Stimulated activated CD8-positive, alpha-beta memory T cell treated with anti-CD3 and anti-CD28 coated beads, Interleukin-2, amount 100 ng/mL, for 1 hour (primary cell): ENCODE measurements around the gene ZSWIM6.

Experiments used
- DNase-seq, 2 donors: peaks; one replicate each; pipeline ENCODE4 v3.0.0-alpha.2; 2020; ENCODE audit warnings: low read depth in 2 of 2

The ZSWIM6 gene

DNA sequence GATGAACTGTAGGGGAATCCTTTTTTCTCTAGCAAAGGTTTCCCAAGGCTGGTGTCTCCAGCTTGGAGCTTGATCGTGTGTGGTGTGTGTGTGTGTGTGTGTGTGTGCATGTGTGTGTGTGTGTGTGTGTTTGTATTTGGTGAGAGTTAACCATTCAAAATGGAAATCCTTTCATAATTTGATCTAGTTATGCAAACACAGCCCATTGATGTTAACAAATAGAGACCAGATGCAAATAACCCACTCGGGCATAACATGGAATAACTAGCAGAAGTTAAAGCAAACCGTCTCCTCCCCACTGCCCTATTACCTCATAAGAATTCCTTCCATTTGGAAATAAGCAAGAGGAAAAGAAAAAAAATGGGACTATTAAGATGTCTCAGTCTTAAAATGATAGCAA is 24.9 kb upstream of the ZSWIM6 start:
- DNase-seq, result no peak

DNA sequence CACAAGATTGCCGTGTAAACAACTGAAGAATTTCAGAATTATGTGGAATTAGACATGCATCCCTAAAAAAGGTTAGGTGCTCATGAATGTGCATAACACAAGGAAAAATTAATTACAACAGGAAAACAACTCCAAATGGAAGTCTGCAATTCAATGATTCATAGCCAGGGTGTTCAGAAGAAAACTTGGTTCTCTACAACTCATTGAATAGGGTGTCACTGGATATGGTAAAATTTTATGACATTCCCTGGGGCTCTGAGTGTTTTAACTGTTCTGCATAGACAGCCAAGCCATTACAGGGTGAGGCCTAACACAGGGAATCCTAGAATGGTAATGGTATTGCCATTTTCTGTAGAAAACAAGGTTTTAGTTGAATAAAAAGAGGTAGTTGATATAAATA is 24.4 kb upstream of the ZSWIM6 start:
- no peak for DNase-seq

DNA sequence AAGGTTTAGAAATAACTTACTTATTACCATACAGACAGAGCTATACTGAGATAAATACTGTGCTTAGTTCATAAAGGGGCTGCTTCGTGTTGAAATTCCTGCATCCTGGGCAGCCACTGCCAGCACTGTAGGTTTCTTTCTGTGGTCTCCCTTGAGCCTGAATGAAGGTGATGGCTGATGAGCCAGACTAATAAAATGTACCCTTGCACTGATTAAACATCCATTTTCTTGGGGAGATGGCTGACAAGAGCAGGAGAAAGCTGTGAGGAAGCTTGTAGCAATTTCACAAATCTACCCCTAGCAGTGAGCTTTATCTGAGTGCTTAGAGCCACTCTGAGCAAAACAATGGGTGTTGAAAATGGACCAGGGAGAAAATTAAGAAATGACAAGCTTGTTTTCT is 23.3 kb upstream of the ZSWIM6 start:
- DNase-seq, result no peak

GRCh38 chr5:61309115-61309514 is 22.9 kb upstream of the ZSWIM6 start:
- DNase-seq, result no peak

- no peak for DNase-seq
Observed at GRCh38 chr5:61311056-61311610, 20.9 kb upstream of the ZSWIM6 start.

GRCh38 chr5:61311836-61312808 is 19.9 kb upstream of the ZSWIM6 start:
- DNase-seq, result no peak

DNA sequence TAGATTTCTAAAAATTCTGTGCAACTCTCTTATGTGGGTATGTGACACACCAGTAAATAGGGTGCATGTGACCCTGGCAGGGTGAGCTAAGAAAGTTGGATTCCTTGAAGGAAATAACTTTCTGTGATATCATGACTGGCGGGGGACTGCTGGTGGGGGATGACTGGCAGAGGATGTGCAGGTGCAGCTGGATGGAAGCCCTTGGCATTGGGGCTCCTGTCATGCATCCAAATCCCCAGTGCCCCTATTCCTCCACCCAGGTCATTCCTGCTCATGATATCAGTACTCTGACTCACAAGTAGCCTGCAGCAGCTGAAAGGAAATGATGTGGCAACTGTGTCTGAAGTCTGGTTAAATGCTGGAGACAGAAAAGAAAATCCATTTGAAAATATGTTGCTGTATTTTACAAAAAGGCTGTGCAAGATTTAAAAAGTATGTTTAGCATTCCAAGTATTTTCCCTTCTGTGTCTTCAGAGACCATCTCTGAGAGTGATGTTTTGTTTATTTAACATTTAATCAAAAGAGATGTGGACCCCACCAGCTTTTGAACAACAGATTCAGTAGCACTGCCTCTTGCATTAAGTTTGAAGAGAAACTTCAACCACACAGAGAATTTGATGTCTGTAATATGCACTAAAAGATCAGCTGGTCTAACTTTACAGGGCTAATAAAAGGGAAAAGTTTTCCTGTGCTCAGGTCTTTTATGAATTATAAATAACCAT is 17.9 kb upstream of the ZSWIM6 start:
- no peak for DNase-seq

GRCh38 chr5:61318376-61318775 is 13.7 kb upstream of the ZSWIM6 start:
- no peak for DNase-seq

DNA sequence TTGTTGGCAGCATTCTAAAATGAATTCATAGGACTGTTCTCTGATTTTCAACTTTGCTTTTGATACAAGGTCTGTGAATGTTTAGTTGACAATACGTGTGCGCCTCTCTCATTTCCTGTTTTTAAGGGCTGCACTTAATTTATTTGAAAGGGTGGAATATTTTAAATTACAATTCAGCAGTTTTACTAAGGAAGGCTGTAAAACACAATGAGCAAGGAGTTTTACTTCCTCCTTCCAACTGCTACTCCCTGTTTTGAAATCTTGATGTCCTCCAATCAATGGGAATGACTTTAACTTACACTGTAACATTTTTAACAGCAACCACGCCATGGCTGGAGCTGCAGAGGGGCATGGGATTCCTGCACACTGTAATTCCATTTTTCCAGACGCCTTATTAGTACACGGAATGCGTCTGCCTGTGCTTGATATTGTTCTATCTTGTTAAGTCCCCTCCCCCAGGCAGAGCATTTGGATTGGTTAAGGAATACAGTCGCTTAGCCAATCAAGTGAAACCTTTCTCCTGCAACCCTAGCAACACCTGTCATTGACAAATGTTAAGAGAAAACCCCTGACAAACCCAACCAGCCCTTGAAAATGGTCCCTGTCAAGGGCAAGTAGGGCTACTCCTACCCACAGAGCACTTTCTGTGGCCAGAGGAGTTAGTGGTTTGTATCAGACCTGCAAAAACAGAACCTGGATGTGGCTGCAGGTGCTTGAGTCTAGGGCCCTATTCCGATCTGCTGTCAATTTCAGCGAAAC is 12.5 kb upstream of the ZSWIM6 start:
- no peak for DNase-seq

DNA sequence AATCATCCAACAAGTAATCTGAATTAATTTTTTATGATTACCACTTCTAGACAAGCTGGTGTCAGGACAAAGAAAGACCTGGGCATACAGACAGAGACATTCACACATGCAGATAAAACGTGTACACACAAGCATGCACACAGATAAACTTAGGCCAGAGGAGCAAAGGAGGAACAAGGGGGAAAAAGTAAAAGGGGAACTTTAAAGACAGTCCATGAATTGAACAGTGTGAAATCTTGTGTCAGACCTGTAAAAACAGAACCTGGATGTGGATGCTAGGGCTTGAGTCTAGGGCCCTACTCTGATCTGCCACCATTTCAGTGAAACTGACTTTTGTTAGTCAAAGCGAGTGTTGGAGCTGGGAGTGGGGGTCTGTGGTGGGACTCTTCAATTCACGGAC is 11.2 kb upstream of the ZSWIM6 start:
- DNase-seq, result no peak

DNA sequence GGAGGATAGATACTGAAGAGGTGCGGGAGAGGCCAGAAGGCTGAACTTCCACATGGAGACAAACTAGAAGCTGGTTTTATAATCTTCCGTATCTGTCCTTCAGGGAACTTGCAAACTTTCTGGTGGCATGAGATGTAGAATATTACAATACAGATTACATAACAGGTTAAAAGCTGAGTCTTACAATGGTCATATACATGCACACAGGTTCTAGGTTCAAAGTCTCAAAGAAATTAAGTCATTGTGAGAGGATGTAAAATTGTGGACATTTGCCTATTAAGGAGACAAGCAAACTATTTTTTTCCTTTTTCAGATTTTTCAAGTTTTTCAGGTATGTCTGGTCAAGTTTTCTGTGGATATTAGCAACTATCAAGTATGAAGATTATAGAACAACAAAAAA is 10.4 kb upstream of the ZSWIM6 start:
- DNase-seq, result no peak

GRCh38 chr5:61322738-61323725 is 9.0 kb upstream of the ZSWIM6 start:
- no peak for DNase-seq

DNA sequence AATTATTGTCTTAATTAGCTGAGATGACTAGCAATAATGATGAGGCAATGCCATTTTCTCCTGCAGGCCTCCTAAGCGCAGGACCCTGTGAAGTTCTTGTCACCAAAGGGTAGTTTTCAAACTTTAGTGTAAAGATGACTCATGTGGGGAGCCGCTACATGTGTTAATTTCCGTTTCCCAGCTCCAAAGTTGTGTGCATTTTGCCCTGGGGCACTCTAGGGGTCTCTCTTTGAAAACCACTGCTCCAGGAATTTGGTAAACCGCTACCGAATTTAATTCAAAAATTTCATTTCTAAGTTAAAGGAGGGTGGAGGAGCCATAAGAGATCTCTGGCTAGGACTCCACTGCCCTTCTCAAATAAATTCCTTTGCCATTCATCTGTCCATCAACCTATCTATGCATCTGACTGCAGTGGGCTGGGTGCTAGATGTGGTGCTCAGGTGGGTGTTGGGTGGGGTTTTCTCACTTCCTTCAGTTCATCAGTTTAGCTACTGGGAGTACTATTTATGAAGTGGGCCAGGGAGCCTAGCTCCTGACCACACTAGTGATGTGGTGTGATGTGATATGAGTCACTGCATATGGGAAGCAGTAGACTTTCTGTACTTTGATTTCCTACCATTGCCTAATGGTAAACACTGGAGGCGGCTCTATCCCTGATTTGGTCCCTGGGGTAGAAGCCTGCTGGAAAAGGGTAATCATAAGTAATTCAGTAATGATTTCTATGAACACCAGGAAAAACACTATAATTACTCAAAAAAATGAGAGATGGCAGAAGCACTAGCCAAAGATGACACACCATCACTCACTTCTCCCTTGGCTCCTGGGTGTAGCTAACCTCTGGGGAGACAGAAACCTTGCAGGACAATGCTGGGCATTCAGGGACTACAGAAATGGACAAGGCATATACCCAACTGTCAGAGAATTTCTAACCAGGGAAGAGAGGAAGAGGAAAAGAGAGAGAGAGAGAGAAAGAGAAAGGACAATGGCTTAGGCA is 4.0 kb upstream of the ZSWIM6 start:
- DNase-seq, result no peak

DNA sequence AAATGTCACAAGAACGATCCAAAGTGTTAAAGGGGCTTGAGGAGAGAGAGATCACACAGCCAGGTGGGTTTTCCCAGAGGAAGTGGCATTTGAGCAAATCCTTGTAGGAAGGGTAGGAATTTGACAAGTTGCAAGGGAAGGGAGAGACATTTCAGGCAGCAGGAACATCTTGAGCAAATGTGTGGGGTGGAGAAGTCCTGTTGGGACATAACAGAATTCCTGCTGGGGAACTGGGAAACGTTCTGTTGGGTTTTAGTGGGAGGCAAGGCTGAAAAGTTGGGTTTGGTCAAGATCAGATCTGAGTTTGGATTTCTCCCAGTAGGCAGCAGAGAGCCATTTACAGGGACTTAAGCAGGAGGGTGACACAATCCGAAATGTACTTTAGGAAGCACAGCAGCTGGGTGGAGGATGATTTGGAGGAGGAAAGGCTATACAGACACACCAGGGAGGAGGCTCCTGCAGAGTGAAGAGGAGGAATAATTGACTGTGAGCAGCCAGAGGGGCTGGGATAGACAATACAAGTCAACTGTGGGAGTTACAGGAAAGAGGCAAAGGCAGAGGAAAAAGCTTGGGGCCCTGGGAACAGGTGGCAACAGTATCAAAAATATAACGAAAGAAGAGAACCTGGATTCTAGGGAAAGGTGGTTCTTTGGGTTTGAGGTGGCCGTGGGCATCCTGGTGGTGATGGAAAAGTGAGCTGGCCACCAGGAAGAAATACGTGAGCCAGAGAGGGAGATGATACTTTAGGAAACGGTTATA is 3.1 kb upstream of the ZSWIM6 start:
- DNase-seq, result no peak

- no peak for DNase-seq
Observed at GRCh38 chr5:61329550-61330128, 2.4 kb upstream of the ZSWIM6 start.

GRCh38 chr5:61330341-61330844 is 1.7 kb upstream of the ZSWIM6 start:
- no peak for DNase-seq

DNA sequence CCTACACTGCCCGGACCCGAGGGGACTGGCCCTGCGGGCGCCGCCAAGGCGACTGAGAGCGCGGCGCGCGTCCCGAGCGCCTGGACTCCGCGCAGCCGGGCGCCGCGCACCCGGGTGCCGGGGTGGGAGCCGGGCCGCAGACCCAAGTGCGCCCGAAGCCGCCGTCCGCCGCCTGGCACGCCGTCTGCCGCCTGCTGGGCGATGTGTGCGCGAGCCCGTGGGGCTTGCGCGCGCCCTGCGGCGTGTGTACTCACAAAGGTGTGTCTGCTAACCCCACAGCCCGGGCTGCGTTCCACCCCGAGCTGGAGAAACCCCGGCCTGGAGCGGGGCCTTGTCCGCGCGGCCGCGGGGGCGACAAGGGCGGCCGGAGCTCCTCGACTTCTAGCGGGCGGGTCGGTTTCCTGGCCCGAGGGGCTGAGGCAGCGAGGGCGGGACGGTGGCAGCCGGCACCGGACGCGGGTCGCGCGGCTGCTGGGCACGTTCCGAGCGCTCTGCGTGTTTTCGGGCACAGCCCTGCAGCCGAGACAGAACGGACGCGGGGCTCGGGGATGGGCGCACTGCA is 1.1 kb upstream of the ZSWIM6 start:
- DNase-seq, result peak in 1 of 2 donors; percentile 57

DNA sequence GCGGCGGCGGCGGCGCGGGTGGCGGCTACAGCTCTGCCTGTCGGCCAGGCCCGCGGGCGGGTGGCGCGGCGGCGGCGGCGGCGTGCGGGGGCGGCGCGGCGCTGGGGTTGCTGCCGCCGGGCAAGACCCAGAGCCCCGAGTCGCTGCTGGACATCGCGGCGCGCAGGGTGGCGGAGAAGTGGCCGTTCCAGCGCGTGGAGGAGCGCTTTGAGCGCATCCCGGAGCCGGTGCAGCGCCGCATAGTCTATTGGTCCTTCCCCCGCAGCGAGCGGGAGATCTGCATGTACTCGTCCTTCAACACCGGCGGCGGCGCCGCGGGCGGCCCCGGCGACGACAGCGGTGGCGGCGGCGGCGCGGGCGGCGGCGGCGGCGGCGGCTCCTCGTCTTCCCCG is 296 bp downstream of the ZSWIM6 start:
- DNase-seq, result no peak
